ENCODE measurements around the gene PPFIA1.
"Not testable (repeated sequence)": the region's sequence is repeated elsewhere in the genome, so short reads cannot be mapped to it uniquely, and the experiment has no call there.

Gene PPFIA1

DNA sequence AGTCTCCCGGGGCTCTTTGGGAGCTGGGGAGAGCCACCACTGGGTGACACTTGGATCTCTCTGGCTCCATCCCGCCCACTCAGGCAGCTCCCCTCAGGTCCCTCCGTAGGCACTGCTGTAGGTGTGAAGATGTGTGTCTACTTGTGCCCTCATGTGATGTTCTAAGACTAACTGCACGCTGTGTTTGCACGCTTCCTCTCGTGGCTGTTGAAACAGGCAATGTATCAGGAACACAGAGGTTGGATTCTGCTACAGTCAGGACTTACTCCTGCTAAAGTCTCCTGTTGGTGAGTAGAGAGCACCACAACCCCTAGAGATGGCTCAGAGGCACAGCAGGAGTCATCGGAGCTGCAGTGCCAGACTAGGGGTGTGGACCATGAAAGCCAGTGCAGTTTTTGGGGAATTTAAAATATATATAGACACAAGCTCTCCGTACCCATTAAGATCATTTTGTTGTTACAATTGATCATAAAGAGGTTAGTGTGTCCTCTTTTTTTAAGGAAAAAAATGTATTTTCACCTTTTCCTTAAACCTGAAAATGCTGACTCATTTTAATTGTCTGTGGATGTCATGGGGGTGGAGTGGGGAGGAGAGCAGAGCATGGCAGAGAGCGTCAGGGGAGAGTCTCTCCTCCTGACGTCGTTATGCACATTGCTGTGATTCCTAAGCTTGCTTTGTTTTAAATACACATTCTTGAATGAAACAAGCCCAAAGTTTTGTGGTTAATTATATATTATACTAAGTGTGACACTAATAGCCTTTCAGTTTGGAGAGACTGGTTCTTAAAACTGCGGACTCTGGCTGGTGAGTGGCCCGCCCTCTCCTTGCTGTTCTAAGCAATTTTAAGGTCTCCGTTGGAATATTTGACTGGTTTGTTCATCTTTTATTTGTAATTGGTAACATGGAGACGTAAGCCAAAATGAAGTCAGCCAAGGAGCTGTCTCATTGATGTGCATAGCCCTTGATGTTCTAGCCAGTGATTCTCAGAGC is 111.7 kb downstream of the PPFIA1 start:
- Mint-ChIP-seq H3K36me3 (peaks cover 29% of the 10 kb centered on the region), H3K9me3 (no peaks in the 10 kb centered on the region), H3K4me3 (no peak overlapping the region), H3K27ac (no peak overlapping the region), H3K27me3 (no peaks in the 10 kb centered on the region), H3K4me1 (no peaks in the 10 kb centered on the region)
- CTCF ChIA-PET = no interaction called here
- DNase-seq = no peak

DNA sequence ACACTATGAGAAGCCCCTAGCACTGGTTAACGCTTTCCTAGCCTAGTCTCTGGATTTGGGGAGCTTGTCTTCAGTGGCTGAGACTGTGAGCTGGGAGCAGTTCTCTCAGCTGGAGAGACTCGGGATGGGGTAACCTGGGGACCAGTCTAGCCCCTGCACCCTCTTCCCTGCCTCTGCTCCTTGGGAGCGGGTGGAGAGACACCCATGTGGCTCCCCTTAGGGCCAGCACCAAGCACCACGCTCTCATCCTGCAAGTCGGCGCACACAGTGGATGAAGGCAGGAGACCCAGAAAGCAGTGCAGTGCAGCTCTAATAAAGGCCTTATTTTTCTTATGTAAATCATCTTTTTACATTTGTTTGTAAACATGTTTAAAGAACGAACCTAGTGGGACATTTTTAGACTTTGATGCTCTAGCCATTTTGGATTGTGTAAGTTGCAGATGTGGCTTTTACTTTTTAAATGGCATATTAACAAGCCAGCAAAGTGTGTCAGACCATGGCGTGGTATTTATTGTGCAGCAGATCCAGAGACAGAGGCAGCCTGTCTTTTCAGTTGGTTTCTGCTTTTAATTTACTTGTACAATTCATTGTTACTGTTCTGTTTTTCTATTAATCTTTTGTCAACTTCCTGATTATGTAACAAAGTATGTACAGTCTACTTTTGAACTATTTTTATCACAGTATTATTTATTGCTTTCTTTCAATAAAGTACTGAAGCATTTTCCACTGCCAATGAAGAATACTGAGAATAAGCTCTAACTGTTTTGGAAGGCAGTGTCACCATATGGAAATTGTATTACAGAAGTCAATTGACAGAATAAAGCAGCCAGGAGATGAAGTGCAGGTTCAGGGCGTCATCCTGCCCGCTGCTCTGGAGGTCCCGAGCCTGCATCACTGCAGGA is 113.4 kb downstream of the PPFIA1 start:
- Mint-ChIP-seq H3K36me3 (peaks cover 19% of the 10 kb centered on the region), H3K9me3 (no peaks in the 10 kb centered on the region), H3K4me1 (no peaks in the 10 kb centered on the region), H3K27me3 (no peaks in the 10 kb centered on the region), H3K4me3 (no peak overlapping the region), H3K27ac (no peak overlapping the region)
- CTCF ChIA-PET = no interaction called here
- no peak for DNase-seq

- CTCF ChIA-PET = no interaction called here
- H3K9me3 Mint-ChIP-seq = no peaks in the 10 kb centered on the region
- H3K27ac Mint-ChIP-seq = no peak overlapping the region
- H3K4me1 Mint-ChIP-seq = no peaks in the 10 kb centered on the region
- no peak for DNase-seq
- H3K36me3 Mint-ChIP-seq = peaks cover 19% of the 10 kb centered on the region
- H3K27me3 Mint-ChIP-seq = peaks cover 5% of the 10 kb centered on the region
- H3K4me3 Mint-ChIP-seq = no peak overlapping the region
Measured at GRCh38 chr11:70384566-70385152, 114.2 kb downstream of the PPFIA1 start.

DNA sequence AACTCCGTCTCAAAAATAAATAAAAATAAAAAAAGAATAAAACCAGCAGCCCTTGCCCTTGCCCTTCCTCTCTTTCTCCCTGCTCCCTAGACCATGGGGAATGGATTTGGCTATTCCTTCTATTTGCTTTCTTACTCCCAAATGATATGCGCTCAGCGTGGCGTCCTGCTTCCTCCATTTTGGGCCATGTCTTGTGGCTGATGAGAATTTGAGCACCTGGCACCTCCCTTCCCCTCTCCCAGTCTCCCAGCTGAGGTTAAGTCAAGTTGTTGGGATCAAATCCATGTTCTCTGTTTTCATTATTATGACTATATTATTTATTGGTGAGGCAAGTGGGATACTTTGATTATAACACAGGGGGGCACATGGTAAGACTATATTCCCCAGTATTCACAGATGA is 117.1 kb downstream of the PPFIA1 start:
- H3K36me3 Mint-ChIP-seq = peaks cover 9% of the 10 kb centered on the region
- no peaks in the 10 kb centered on the region for H3K4me1 Mint-ChIP-seq
- DNase-seq = no peak
- CTCF ChIA-PET = no interaction called here
- H3K4me3 Mint-ChIP-seq = no peak overlapping the region
- no peaks in the 10 kb centered on the region for H3K9me3 Mint-ChIP-seq
- H3K27ac Mint-ChIP-seq = no peak overlapping the region
- peaks cover 29% of the 10 kb centered on the region for H3K27me3 Mint-ChIP-seq

DNA sequence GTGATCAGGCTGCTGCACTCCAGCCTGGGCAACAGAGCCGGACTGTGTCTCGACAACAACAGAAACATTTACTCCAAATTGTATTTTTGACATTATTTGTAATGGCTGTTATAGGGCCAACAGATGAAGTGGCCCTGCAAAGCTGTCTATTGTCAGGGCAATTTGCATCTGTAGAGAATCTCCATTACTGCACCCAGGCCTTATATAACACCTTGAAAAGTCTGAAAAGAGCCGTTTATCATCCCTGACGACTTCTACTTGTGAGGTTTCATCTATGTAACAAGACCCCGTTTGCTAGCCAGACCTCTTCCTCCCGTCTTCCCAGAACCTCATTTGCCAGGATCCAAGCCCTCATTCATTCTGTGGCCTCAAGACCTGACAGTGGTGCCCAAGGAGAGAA is 118.7 kb downstream of the PPFIA1 start:
- no peak overlapping the region for H3K27ac Mint-ChIP-seq
- H3K4me3 Mint-ChIP-seq = no peak overlapping the region
- H3K9me3 Mint-ChIP-seq = no peaks in the 10 kb centered on the region
- no peak for DNase-seq
- peaks cover 9% of the 10 kb centered on the region for H3K36me3 Mint-ChIP-seq
- peaks cover 44% of the 10 kb centered on the region for H3K27me3 Mint-ChIP-seq
- H3K4me1 Mint-ChIP-seq = no peaks in the 10 kb centered on the region
- CTCF ChIA-PET = no interaction called here

DNA sequence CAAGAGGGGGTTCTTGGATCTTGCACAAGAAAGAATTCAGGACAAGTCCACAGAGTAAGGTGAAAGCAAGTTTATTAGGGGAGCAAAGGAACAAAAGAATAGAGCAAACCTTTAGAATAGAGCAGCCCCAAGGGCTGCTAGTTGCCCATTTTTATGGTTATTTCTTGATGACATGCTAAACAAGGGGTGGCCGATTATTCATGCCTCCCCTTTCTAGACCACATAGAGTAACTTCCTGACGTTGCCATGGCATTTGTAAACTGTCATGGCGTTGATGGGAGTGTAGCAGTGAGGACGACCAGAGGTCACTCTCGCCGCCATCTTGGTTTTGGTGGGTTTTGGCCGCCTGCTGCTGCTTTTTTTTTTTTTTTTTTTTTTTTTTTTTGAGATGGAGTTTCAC is 120.4 kb downstream of the PPFIA1 start:
- CTCF ChIA-PET, H3K36me3 Mint-ChIP-seq, H3K9me3 Mint-ChIP-seq, H3K4me1 Mint-ChIP-seq, H3K4me3 Mint-ChIP-seq, H3K27ac Mint-ChIP-seq, DNase-seq: not testable (repeated sequence)
- peaks cover 61% of the 10 kb centered on the region for H3K27me3 Mint-ChIP-seq

DNA sequence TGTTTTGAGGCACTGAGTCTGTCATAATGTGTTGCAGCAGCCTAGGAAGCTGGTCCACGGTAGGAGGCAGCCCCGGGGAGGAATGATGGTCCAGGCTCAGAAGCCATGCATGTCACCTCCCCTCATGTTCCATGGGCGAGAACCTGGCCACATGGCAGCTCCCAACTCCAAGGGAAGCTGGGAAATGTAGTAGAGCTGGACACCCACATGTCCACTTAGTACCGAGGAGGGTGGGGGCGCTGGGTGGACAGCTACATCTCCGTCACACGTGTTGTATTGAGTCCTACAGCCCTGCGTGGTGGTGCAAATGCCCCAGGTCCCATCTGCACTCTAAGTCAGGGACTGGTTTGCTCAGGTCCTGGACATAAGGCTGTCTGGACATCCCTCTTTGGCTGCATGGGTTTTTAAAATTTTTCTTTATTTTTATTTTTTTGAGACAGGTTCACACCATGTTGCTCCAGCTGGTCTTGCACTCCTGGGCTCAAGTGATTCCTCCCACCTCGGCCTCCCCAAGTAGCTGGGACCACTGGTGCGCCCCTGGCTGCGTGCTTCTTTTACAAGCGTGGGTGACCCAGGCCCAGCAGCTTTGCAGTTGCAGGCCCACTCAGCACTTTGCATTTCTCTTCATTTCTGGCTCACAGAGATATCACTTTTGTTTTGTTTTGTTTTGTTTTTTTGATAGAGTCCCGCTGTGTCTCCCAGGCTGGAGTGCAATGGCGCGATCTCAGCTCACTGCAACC is 123.9 kb downstream of the PPFIA1 start:
- Mint-ChIP-seq H3K9me3 (no peaks in the 10 kb centered on the region), H3K4me1 (peaks cover 16% of the 10 kb centered on the region), H3K36me3 (no peaks in the 10 kb centered on the region), H3K27ac (no peak overlapping the region), H3K27me3 (peaks cover 93% of the 10 kb centered on the region), H3K4me3 (no peak overlapping the region)
- DNase-seq = no peak
- CTCF ChIA-PET = no interaction called here

DNA sequence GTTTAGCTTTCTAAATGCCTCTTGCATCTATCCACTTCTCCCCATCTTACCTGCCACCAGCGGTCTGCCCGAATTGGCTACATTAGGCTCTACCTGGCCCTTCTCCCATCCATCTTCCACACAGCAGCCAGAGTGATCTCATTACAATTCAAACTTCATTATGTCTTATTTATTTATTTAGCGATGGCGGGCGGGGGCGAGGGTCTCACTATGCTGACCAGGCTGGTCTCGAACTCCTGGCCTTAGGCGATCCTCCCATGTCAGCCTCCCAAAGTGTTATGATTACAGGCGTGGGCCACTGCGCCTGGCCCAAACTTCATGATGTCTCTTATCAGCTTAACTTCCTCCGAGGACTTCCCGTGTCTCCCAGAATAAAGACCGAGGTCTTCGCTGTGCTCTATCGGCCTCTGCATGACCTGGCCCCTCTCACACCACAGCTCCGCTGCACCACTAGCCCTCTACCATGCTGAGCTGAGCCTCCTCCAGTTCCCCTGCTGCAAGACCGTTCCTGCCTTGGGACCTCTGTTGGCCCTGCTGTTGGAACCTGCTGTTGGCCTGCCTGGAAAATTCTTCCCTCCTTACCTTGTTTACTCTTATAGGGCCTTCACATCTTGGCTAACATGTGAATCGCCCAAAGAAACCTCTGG is 127.0 kb downstream of the PPFIA1 start:
- peaks cover 99% of the 10 kb centered on the region for H3K27me3 Mint-ChIP-seq
- H3K27ac Mint-ChIP-seq = no peak overlapping the region
- no peaks in the 10 kb centered on the region for H3K36me3 Mint-ChIP-seq
- CTCF ChIA-PET = no interaction called here
- peaks cover 19% of the 10 kb centered on the region for H3K4me1 Mint-ChIP-seq
- no peaks in the 10 kb centered on the region for H3K9me3 Mint-ChIP-seq
- H3K4me3 Mint-ChIP-seq = peak overlapping the region; percentile 57
- no peak for DNase-seq

DNA sequence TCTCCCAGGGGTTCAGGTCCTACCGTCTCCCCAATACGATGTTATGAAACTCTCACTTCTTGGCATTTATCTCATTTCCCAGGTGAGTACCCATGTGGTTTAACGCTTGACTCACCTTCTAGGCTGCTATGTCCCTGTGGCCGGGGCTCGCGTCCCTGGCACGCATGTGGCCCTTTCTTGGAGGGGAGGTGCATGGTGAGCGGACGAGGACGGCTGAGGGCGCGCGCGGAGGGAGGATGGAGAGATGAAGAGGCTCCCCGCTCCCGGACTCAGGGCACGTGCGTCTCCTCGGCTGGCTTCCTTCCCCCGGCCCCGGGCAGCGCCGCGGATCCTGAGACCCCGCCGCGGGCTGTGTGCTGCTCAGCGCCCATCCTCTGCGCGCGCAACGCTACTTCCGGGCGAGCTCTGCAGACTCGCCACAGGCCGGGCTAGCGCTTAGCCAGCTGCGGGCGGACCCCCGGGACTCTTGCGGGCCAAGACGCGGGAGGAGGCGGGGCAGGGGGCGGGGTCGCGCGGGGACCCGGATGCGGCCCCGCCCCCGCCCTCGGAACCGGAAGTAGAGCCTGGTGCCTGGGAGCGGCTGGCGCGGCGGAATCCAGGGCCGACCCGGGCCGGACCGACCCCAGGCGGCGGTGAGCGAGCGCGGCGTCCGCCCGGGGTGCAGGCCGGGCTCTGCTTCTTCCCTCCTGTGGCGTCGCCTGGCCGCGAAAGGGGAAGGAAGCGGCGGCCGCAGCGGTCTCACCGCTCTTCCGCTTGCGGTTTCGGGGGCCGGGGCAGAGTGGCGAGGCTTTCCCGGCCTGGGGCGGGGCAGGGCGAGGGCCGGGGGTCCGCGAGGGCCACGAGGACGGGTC is 127.7 kb downstream of the PPFIA1 start, which contains the start of gene CTTN:
Gene CTTN, plus strand, starts transcription at position 547 of the 851 bp plus-strand sequence. CDS start 8,769 bp downstream, outside the sequence.
- Mint-ChIP-seq H3K36me3 (no peaks in the 10 kb centered on the region), H3K4me1 (peaks cover 19% of the 10 kb centered on the region), H3K27me3 (peaks cover 99% of the 10 kb centered on the region), H3K4me3 (peak within 1 kb of the TSS; percentile 57), H3K27ac (no peak within 1 kb of the TSS), H3K9me3 (no peaks in the 10 kb centered on the region)
- DNase-seq = peak; percentile 71
- CTCF ChIA-PET = no interaction called here

DNA sequence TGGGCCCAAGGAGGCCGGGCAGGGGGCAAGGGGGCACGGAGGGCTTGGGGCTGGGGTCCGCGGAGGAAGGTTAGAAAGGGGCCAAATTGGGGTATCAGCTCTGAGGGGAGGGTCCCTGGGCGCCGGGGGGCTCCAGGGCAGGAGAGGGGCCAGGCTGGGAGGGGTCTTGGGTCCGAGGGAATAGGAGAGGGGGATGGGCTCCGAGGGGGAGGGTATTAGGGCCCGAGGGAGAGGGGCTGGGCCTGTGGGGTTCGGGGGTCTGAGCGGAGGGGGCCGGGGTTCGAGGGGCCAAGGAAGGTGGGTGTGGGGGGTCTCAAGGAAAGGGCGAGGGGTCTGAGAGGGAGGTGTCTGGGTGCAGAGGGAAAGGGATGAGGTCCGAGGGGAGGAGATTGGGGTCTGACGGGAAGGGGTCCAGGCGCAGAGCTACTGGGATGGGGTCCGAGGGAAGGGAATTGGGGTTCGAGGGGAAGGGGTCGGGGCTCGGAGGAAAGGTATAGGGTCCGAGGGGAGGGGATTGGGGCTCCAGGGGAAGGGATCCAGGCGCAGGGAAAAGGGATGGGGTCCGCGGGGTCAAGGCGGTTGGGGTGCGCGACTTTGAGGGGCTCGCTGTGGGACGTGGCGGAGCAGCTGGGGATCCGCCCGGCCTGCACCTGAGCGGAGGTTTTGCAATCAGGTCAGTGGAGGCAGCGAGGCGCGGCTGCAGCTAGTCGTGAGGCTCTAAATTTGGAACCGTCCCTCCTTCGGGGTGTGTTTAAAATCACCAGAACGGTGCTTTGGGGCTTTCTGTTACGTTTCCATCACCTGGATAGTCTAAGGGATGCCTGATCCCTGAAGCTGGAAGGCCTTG is 128.6 kb downstream of the PPFIA1 start:
- Mint-ChIP-seq H3K27me3 (peaks cover 98% of the 10 kb centered on the region), H3K4me1 (peaks cover 19% of the 10 kb centered on the region), H3K36me3 (no peaks in the 10 kb centered on the region), H3K9me3 (no peaks in the 10 kb centered on the region), H3K4me3 (no peak overlapping the region), H3K27ac (no peak overlapping the region)
- CTCF ChIA-PET = no interaction called here
- peak; percentile 24 for DNase-seq

DNA sequence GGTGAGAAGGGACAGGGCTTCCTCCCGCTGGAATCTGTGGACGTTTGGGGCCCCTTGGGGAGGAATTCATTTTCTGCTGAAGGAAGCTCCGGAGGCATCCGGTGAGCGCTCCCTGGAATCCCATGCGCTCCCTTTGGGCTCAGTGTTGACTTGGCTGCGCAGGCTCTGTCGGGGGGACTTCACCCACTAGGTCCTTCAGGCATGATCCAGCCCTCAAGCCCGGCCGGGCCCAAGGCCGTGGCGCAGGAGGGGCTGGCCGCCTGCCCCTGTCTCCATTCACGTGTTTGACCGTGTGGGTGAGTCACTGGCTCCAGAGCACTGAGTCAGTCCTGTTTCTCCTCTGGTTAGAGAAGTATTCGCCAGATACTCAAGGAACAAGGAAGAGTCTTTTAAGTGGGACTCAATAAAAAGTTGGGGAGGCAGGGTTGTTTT is 129.2 kb downstream of the PPFIA1 start:
- Mint-ChIP-seq H3K27me3 (peaks cover 98% of the 10 kb centered on the region), H3K4me3 (no peak overlapping the region), H3K4me1 (peaks cover 19% of the 10 kb centered on the region), H3K27ac (no peak overlapping the region), H3K9me3 (no peaks in the 10 kb centered on the region), H3K36me3 (no peaks in the 10 kb centered on the region)
- CTCF ChIA-PET = no interaction called here
- DNase-seq = no peak

DNA sequence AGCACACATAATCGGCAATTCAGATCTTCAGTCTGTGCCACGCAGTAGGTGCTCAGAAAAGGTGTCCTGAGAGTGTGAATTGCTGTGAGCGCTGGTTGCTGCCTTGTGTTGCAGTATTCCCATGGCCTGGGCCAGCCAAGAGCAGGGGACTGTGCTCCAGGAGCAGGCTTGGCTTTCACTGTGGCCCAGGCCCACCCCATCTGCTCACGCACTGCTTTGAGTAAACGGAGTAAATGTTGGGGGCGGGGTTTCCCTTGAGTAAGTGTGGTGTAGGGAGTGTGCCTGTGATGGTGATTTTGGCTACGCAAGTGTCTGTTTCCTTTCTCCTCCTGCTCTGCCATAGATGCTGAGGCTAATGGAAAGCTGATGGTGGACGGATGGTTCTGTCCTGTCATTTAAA is 130.2 kb downstream of the PPFIA1 start:
- no peaks in the 10 kb centered on the region for H3K36me3 Mint-ChIP-seq
- H3K27me3 Mint-ChIP-seq = peaks cover 98% of the 10 kb centered on the region
- CTCF ChIA-PET = no interaction called here
- no peaks in the 10 kb centered on the region for H3K9me3 Mint-ChIP-seq
- H3K4me3 Mint-ChIP-seq = no peak overlapping the region
- H3K4me1 Mint-ChIP-seq = peaks cover 19% of the 10 kb centered on the region
- peak overlapping the region; percentile 7 for H3K27ac Mint-ChIP-seq
- no peak for DNase-seq

Measured in activated naive CD4-positive, alpha-beta T cell treated with anti-CD3 and anti-CD28 coated beads, Interleukin-2, amount 10 ng/mL, durations not matched to agents 7 days and 5 days (primary cell).